ENCODE measurements around the gene GALNT7.
"Not testable (repeated sequence)": the region's sequence is repeated elsewhere in the genome, so short reads cannot be mapped to it uniquely, and the experiment has no call there.

The GALNT7 gene

DNA sequence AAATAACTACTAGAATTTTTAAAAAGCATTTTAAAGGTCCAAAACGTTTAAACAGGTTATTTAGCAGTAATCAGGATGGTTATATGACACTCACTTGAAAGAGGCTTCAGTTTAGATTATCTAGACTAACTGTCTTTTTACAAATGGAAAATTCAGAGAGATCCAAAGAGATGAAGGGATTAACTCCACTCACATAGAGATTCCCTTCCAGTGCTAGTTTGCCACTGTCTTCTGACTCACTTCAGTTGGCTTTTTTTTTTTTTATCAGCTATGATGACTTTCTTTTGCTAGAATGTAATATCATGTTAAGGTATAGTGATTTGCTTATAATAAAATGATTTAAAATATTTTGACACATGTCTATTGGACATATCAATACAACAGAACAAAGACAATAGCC lies 43.8 kb downstream of the GALNT7 start:
- no peak overlapping the region for H3K27ac ChIP-seq
- no peak for TF ChIP-seq CTCF (conservative IDR thresholded peaks at IDR 0.05)

DNA sequence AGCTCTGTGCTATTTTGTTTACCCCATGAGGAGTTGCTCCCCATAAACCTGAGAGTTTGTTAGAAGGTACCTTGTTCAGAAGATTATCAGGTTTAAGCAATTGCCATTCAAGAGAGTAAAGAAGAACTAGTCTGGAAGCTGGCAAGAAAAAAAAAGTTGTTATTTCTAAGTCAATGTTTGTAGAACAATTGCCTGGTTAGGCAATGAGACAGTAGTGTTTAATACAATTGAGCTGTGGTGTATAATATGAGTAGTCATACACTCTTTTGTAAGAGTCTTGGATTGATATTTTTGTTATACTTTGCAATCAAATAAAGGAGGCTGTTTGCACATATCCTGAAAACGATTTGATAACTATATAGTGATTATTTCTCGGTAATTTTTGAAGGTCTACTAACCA lies 44.7 kb downstream of the GALNT7 start:
- TF ChIP-seq CTCF (conservative IDR thresholded peaks at IDR 0.05) = no peak
- H3K27ac ChIP-seq = no peak overlapping the region

DNA sequence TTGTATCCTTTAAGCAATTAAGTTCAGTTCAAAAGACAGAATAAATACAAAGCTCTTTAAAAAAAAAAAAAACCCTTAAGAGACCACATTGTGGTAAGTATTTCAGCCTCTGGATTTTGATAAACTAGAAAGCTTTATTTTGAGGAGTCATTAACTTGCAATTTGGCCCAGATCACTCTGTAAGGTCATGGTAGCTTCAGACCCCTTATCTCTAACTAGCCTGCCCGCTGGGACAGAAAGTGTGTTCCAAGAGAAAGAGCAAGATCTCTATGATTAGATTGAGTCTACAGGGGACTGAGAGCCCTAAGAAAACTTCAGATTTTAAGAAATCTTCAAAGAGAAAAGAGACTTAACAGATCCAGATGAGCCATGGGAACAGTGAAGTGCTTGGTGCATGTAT lies 45.6 kb downstream of the GALNT7 start:
- H3K27ac ChIP-seq = no peak overlapping the region
- TF ChIP-seq CTCF (conservative IDR thresholded peaks at IDR 0.05) = no peak

DNA sequence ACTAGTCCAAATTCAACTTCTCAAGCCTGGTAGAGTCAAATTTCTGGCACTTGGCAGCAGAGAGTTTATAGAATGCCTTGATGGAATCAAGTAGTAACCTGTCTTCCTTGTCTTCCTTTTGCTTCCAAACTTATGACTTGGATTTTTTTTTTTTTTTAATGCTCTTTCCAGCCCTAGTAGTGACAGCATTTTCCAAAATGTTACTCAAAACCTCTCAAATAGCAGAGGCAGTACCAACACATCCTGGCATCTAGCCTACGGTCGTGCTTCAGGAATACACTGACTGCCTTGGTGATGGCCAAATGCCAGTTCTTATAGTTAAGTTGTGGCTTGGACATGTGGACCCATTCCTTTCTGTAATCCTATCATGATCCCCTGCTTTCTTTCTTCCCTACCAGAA lies 46.0 kb downstream of the GALNT7 start:
- no peak overlapping the region for H3K27ac ChIP-seq

DNA sequence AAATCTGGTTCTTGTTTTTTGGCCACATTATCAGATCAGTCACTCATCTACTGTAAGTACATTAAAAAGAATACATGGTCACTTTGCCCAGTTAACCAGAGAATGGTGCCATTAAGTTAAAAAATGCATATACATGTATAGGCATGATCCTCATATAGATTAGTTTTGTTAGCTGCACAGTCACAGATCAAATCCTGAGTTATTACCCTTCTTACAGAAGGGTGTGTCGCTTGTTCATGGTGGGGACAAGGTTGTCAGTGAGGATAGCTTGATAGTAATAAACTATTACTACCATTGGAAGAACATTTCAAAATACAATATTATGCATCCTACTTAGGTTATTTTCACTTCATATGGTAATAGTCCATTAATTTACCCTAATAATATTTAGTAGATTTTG lies 48.5 kb downstream of the GALNT7 start:
- no peak for TF ChIP-seq CTCF (conservative IDR thresholded peaks at IDR 0.05)
- H3K27ac ChIP-seq = no peak overlapping the region

More for the DNA sequence above, 46.0 kb downstream of the GALNT7 start:
- no peak for TF ChIP-seq CTCF (conservative IDR thresholded peaks at IDR 0.05)

GRCh38 chr4:173217727-173218126 lies 49.1 kb downstream of the GALNT7 start:
- no peak for TF ChIP-seq CTCF (conservative IDR thresholded peaks at IDR 0.05)
- H3K27ac ChIP-seq = no peak overlapping the region

GRCh38 chr4:173218411-173219125 lies 50.0 kb downstream of the GALNT7 start:
- TF ChIP-seq CTCF (conservative IDR thresholded peaks at IDR 0.05) = no peak
- H3K27ac ChIP-seq = no peak overlapping the region

- H3K27ac ChIP-seq = not testable (repeated sequence)
Measured at GRCh38 chr4:173219126-173219437, 50.5 kb downstream of the GALNT7 start.
